ENCODE results near the gene ERC1. TPM values are rescaled to one million over a fixed set of nuclear protein-coding genes. Genes with fewer than 3 reads are reported as not detected.

Gene ERC1
- total RNA-seq, 1 experiment from 2014 or later: 55.1 TPM

DNA sequence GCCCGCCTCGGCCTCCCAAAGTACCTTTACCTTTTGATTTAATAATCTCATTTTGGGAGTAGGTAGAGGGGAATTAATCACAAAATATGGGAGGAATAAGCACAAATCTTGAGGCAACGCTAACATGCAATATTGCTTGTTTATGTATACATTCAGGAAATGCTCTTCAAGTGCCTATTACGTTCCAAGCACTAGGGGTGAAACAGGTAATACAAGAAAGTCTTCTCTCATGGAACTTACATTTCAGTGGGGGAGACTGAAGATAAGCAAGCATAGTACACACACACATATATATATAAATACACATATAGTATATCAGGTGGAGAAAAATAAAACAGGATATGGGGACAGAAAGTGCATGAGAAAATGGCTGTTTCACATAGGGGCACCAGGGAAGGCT is 19.0 kb upstream of the ERC1 start:
- no peaks in the 10 kb centered on the region for H3K27me3 Mint-ChIP-seq (ENCODE audit: insufficient read depth, unreplicated experiment)
- BruUV-seq (replicated peaks): no TSS peak
- no peaks in the 10 kb centered on the region for H3K4me1 Mint-ChIP-seq (ENCODE audit: insufficient read depth, unreplicated experiment)
- intact Hi-C loops (cut with micrococcal nuclease): no loop called here
- DNase-seq (ENCODE audit: unreplicated experiment): no peak
- no peaks in the 10 kb centered on the region for H3K36me3 Mint-ChIP-seq (ENCODE audit: insufficient read depth, unreplicated experiment)
- TF ChIP-seq, protein P1, sequence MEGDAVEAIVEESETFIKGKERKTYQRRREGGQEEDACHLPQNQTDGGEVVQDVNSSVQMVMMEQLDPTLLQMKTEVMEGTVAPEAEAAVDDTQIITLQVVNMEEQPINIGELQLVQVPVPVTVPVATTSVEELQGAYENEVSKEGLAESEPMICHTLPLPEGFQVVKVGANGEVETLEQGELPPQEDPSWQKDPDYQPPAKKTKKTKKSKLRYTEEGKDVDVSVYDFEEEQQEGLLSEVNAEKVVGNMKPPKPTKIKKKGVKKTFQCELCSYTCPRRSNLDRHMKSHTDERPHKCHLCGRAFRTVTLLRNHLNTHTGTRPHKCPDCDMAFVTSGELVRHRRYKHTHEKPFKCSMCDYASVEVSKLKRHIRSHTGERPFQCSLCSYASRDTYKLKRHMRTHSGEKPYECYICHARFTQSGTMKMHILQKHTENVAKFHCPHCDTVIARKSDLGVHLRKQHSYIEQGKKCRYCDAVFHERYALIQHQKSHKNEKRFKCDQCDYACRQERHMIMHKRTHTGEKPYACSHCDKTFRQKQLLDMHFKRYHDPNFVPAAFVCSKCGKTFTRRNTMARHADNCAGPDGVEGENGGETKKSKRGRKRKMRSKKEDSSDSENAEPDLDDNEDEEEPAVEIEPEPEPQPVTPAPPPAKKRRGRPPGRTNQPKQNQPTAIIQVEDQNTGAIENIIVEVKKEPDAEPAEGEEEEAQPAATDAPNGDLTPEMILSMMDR (IDR thresholded peaks at IDR 0.05; ENCODE audit: unreplicated experiment): no peak
- no peaks in the 10 kb centered on the region for H3K9me3 Mint-ChIP-seq (ENCODE audit: unreplicated experiment)
- no peak overlapping the region for H3K27ac Mint-ChIP-seq (ENCODE audit: low read depth, unreplicated experiment)
- H3K4me3 Mint-ChIP-seq (ENCODE audit: unreplicated experiment): no peak overlapping the region
- POLR2A ChIA-PET: no interaction called here
- CTCF ChIA-PET: interaction anchor here (0.6 kb wide), 1 partner anchor 25 kb away, joined by 3 read pairs; no protein-coding TSS in a partner anchor

DNA sequence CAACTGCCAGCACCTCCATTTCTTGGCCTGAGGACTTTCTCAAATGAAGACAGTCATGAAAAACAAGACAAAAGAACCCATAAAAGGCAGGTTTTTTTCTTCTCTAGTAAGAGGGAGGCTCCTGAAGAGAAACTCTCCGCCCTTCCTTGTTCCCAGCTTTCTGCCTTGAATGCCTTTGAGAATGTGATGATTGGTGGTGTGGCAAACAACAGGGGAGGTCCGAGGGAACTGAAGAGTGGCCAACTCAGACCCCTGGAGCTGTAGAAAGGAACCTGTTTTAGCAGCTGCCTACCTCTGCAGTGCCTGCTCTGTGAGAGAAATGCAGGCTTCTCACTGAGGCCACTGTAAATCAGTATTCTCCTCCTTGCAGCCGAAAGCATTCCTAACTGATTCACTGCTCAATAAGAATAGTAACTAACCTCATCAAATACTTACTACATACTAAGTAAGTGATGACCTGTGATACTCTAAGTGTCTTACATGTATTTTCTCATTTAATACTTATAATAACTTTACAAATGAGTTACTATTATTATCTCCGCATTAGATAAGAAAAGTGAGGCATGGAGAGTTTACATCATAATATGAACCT is 16.7 kb upstream of the ERC1 start:
- Mint-ChIP-seq H3K9me3 (ENCODE audit: unreplicated experiment) (no peaks in the 10 kb centered on the region), H3K36me3 (ENCODE audit: insufficient read depth, unreplicated experiment) (no peaks in the 10 kb centered on the region), H3K27ac (ENCODE audit: low read depth, unreplicated experiment) (no peak overlapping the region), H3K27me3 (ENCODE audit: insufficient read depth, unreplicated experiment) (no peaks in the 10 kb centered on the region), H3K4me3 (ENCODE audit: unreplicated experiment) (no peak overlapping the region), H3K4me1 (ENCODE audit: insufficient read depth, unreplicated experiment) (no peaks in the 10 kb centered on the region)
- no peak for DNase-seq (ENCODE audit: unreplicated experiment)
- TF ChIP-seq, protein P1 (IDR thresholded peaks at IDR 0.05; ENCODE audit: unreplicated experiment): no peak
- intact Hi-C loops (cut with micrococcal nuclease): no loop called here
- POLR2A ChIA-PET: no interaction called here
- no TSS peak for BruUV-seq (replicated peaks)
- CTCF ChIA-PET: interaction anchor here (0.6 to 1.1 kb wide), 2 partner anchors 18 to 631 kb away, joined by 3 to 4 read pairs; no protein-coding TSS in a partner anchor

DNA sequence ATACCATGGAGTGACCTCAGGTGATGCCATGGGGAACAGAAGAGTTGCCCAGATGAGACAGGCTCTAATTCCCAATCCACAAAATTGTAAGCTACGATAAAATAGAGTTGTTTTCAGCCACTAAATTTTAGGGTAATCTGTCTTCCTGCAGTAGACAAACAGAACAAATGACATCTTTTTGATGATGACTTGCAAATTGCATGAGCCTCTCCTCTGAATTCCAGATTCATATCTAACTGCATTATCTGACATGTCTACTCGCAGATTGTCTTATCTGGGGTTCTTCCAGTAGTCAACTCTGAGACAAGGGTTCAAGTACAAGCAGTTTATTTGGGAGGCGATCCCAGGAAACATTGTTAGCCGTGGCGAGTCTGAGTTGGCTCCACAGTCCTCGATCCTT is 14.4 kb upstream of the ERC1 start:
- no peak overlapping the region for H3K4me3 Mint-ChIP-seq (ENCODE audit: unreplicated experiment)
- no TSS peak for BruUV-seq (replicated peaks)

DNA sequence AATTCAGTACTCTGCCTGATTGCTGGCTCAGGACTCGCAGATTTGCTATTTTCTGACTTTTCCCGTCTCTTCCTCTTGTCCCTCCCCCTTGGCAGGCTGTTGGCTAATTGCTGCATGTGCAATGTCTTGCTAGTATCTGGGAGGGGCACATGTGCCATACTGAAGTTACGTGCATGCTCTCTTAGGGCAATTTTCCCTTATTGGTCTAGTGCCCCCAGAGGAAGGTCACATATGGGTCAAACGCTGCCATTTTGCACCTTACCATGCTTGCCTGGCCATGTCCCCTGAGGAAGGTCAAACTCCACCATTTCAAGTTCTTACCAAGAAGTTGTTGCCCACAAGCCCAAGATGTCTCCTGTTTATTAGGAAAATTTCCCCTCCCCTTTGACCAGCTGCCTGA is 13.9 kb upstream of the ERC1 start:
- no TSS peak for BruUV-seq (replicated peaks)
- Mint-ChIP-seq H3K27me3 (ENCODE audit: insufficient read depth, unreplicated experiment) (no peaks in the 10 kb centered on the region), H3K4me3 (ENCODE audit: unreplicated experiment) (no peak overlapping the region), H3K27ac (ENCODE audit: low read depth, unreplicated experiment) (no peak overlapping the region), H3K9me3 (ENCODE audit: unreplicated experiment) (no peaks in the 10 kb centered on the region), H3K4me1 (ENCODE audit: insufficient read depth, unreplicated experiment) (peaks cover 10% of the 10 kb centered on the region), H3K36me3 (ENCODE audit: insufficient read depth, unreplicated experiment) (no peaks in the 10 kb centered on the region)
- no peak for DNase-seq (ENCODE audit: unreplicated experiment)
- intact Hi-C loops (cut with micrococcal nuclease): no loop called here
- TF ChIP-seq, protein P1 (IDR thresholded peaks at IDR 0.05; ENCODE audit: unreplicated experiment): no peak
- ChIA-PET CTCF (no interaction called here), POLR2A (no interaction called here)

More for the DNA sequence above, 14.4 kb upstream of the ERC1 start:
- TF ChIP-seq, protein P1 (IDR thresholded peaks at IDR 0.05; ENCODE audit: unreplicated experiment): no peak
- Mint-ChIP-seq H3K27ac (ENCODE audit: low read depth, unreplicated experiment) (no peak overlapping the region), H3K36me3 (ENCODE audit: insufficient read depth, unreplicated experiment) (no peaks in the 10 kb centered on the region), H3K4me1 (ENCODE audit: insufficient read depth, unreplicated experiment) (peaks cover 5% of the 10 kb centered on the region), H3K27me3 (ENCODE audit: insufficient read depth, unreplicated experiment) (no peaks in the 10 kb centered on the region), H3K9me3 (ENCODE audit: unreplicated experiment) (no peaks in the 10 kb centered on the region)
- intact Hi-C loops (cut with micrococcal nuclease): no loop called here
- ChIA-PET POLR2A (interaction anchor here (0.7 to 1.0 kb wide), 2 partner anchors 14 to 520 kb away, joined by 4 to 5 read pairs; no protein-coding TSS in a partner anchor), CTCF (interaction anchor here (0.7 kb wide), 2 partner anchors 38 to 119 kb away, joined by 3 to 10 read pairs; no protein-coding TSS in a partner anchor)
- DNase-seq (ENCODE audit: unreplicated experiment): no peak
